NB4 (cell line): ENCODE results near the gene EIF4G3.

Experiments used
- DNase-seq: peaks from one replicate; pipeline ENCODE4 v3.0.0; 2010; ENCODE audit warnings: low read depth
- H3K4me3 ChIP-seq: one replicate; pipeline ENCODE4 v1.5.1; 2011; ENCODE audit warnings: mild to moderate bottlenecking, low read depth, low read length, moderate library complexity
- CTCF ChIP-seq: IDR thresholded peaks from one replicate; pipeline ENCODE4 v1.5.1; 2012; ENCODE audit warnings: low read depth, low read length
- MAX ChIP-seq: IDR thresholded peaks from 2 replicates; pipeline ENCODE4 v1.6.1; 2011; ENCODE audit warnings: low read depth, low read length
- MYC ChIP-seq: IDR thresholded peaks from 2 replicates; pipeline ENCODE4 v1.6.1; 2011; ENCODE audit warnings: low read depth, low read length
- POLR2A ChIP-seq: IDR thresholded peaks from 2 replicates; pipeline ENCODE4 v1.6.1; 2011; ENCODE audit warnings: mild to moderate bottlenecking; ENCODE audit not compliant: insufficient read length; ENCODE audit errors: extremely low read depth

EIF4G3 gene

GRCh38 chr1:21152423-21153100, 24.1 kb downstream of the EIF4G3 start:
- TF ChIP-seq POLR2A (no peak), MAX (no peak), CTCF (no peak), MYC (no peak)
- no peak overlapping the region for H3K4me3 ChIP-seq
- DNase-seq, result no peak

- DNase-seq, result no peak
- H3K4me3 ChIP-seq, result no peak overlapping the region
- TF ChIP-seq MAX, result no peak
- TF ChIP-seq POLR2A, result no peak
- TF ChIP-seq CTCF, result no peak
- no peak for TF ChIP-seq MYC
These were observed 26.8 kb downstream of the EIF4G3 start for GRCh38 chr1:21149855-21150432.

GRCh38 chr1:21149430-21149854, 27.3 kb downstream of the EIF4G3 start:
- TF ChIP-seq MYC (no peak), POLR2A (no peak), MAX (no peak), CTCF (no peak)
- no peak for DNase-seq
- H3K4me3 ChIP-seq, result no peak overlapping the region

GRCh38 chr1:21143752-21144151, 32.9 kb downstream of the EIF4G3 start:
- TF ChIP-seq MAX, result no peak
- no peak for TF ChIP-seq CTCF
- TF ChIP-seq MYC, result no peak
- TF ChIP-seq POLR2A, result no peak
- H3K4me3 ChIP-seq, result no peak overlapping the region
- no peak for DNase-seq

- TF ChIP-seq MAX, result no peak
- no peak for TF ChIP-seq POLR2A
- TF ChIP-seq MYC, result no peak
- TF ChIP-seq CTCF, result no peak
- no peak for DNase-seq
- H3K4me3 ChIP-seq, result no peak overlapping the region
These were observed 33.6 kb downstream of the EIF4G3 start for GRCh38 chr1:21143138-21143537.
